Mesendoderm (in vitro differentiated cells): ENCODE data around the gene BAMBI.

Experiments used
- DNase-seq: peaks from one replicate; pipeline ENCODE4 v3.0.0; 2013
- H2AK5ac ChIP-seq: 2 replicates; pipeline ENCODE4 v1.6.1; 2013; ENCODE audit warnings: low read length, inconsistent platforms
- H2BK120ac ChIP-seq: 2 replicates; pipeline ENCODE4 v1.6.1; 2013; ENCODE audit warnings: low read depth, mild to moderate bottlenecking, low read length, moderate library complexity, mixed read lengths
- H2BK15ac ChIP-seq: replicated peaks from 2 replicates; pipeline ENCODE4 v1.6.1; 2013; ENCODE audit warnings: low read depth, mild to moderate bottlenecking, moderate library complexity
- H2BK5ac ChIP-seq: 2 replicates; pipeline ENCODE4 v1.6.1; 2013; ENCODE audit warnings: low read length, inconsistent platforms
- H3K18ac ChIP-seq: 2 replicates; pipeline ENCODE4 v1.6.1; 2013; ENCODE audit warnings: mild to moderate bottlenecking, low read length, mixed read lengths
- H3K23ac ChIP-seq: one replicate; pipeline ENCODE4 v1.6.1; 2013; ENCODE audit warnings: low read length
- H3K27ac ChIP-seq: 2 replicates; pipeline ENCODE4 v1.5.1; 2013; ENCODE audit warnings: low read depth, mild to moderate bottlenecking, inconsistent platforms, low read length, moderate library complexity
- H3K27me3 ChIP-seq: 2 replicates; pipeline ENCODE4 v1.6.1; 2013; ENCODE audit warnings: low read length, control low read depth, mild to moderate bottlenecking, inconsistent platforms; ENCODE audit not compliant: insufficient read depth, poor library complexity
- H3K36me3 ChIP-seq: 2 replicates; pipeline ENCODE4 v1.6.1; 2013; ENCODE audit warnings: low read length, inconsistent platforms; ENCODE audit not compliant: control insufficient read depth, insufficient read depth
- H3K4ac ChIP-seq: one replicate; pipeline ENCODE4 v1.6.1; 2013; ENCODE audit warnings: low read depth, mild to moderate bottlenecking, low read length, moderate library complexity
- H3K4me1 ChIP-seq: 2 replicates; pipeline ENCODE4 v1.6.1; 2013; ENCODE audit warnings: low read depth, low read length, inconsistent platforms; ENCODE audit not compliant: control insufficient read depth
- H3K4me2 ChIP-seq: 2 replicates; pipeline ENCODE4 v1.6.1; 2013; ENCODE audit warnings: low read length
- H3K4me3 ChIP-seq: 2 replicates; pipeline ENCODE4 v1.5.1; 2013; ENCODE audit warnings: mild to moderate bottlenecking, low read length
- H3K56ac ChIP-seq: one replicate; pipeline ENCODE4 v1.6.1; 2013; ENCODE audit warnings: low read length
- H3K79me1 ChIP-seq: 2 replicates; pipeline ENCODE4 v1.6.1; 2013; ENCODE audit warnings: low read length, inconsistent platforms
- H3K79me2 ChIP-seq: 2 replicates; pipeline ENCODE4 v1.6.1; 2013; ENCODE audit warnings: mild to moderate bottlenecking, low read length; ENCODE audit not compliant: control insufficient read depth, insufficient read depth
- H3K9ac ChIP-seq: 2 replicates; pipeline ENCODE4 v1.6.1; 2013; ENCODE audit warnings: low read length, inconsistent platforms
- H4K5ac ChIP-seq: one replicate; pipeline ENCODE4 v1.6.1; 2013; ENCODE audit warnings: low read length
- H4K8ac ChIP-seq: one replicate; pipeline ENCODE4 v1.6.1; 2013; ENCODE audit warnings: low read depth, mild to moderate bottlenecking, control low read depth, low read length, moderate library complexity
- WGBS: extraction: QIAGEN DNeasy Blood & Tissue Kit; methylation state at CpG from one replicate; pipeline ENCODE4 v1.1.7; 2013; ENCODE audit warnings: low lambda C conversion rate, missing lambda C conversion rate; ENCODE audit not compliant: insufficient coverage; ENCODE audit errors: extremely low coverage; 5-methylcytosine and 5-hydroxymethylcytosine counted together

BAMBI gene

DNA sequence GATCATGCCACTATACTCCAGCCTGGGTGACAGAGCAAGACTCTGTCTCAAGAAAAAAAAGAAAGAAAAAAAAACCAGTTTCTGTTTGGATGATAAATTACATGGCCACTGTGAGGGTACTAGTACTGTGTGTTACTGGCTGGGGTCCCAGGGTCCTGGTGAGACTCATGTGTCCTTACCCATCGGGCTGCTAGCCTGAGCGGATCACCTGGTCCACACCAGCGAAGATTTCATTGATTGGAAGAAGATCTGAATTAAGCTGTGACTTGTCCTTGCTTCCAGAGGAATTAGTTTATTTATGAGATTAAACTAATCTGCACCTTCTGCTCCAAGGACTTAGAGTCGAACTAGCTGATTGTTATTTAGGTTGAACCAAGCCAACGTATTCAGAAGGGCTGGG lies 40.0 kb upstream of the BAMBI start:
- H2BK120ac ChIP-seq, result no peak overlapping the region
- H3K4me1 ChIP-seq, result no peaks in the 10 kb centered on the region
- H3K36me3 ChIP-seq, result no peaks in the 10 kb centered on the region
- no peak overlapping the region for H2BK5ac ChIP-seq
- no peak overlapping the region for H3K23ac ChIP-seq
- no peaks in the 10 kb centered on the region for H3K27me3 ChIP-seq
- H3K79me2 ChIP-seq, result no peaks in the 10 kb centered on the region
- no CpG with 5 or more reads among the region's 5 CpGs for WGBS
- H2AK5ac ChIP-seq, result no peak overlapping the region
- H4K5ac ChIP-seq, result no peak overlapping the region
- no peak overlapping the region for H3K4me3 ChIP-seq
- no peak overlapping the region for H3K4ac ChIP-seq
- H3K9ac ChIP-seq, result no peak overlapping the region
- no peak overlapping the region for H4K8ac ChIP-seq
- no peak overlapping the region for H3K18ac ChIP-seq
- no peak for DNase-seq
- H2BK15ac ChIP-seq, result no peak overlapping the region
- no peak overlapping the region for H3K4me2 ChIP-seq
- no peak overlapping the region for H3K27ac ChIP-seq
- no peak overlapping the region for H3K56ac ChIP-seq
- H3K79me1 ChIP-seq, result no peaks in the 10 kb centered on the region

GRCh38 chr10:28638392-28638791 lies 38.9 kb upstream of the BAMBI start:
- no peak overlapping the region for H3K18ac ChIP-seq
- no peak overlapping the region for H2BK15ac ChIP-seq
- H2AK5ac ChIP-seq, result no peak overlapping the region
- H3K79me2 ChIP-seq, result no peaks in the 10 kb centered on the region
- H3K4me3 ChIP-seq, result no peak overlapping the region
- H3K4me1 ChIP-seq, result no peaks in the 10 kb centered on the region
- no peak overlapping the region for H3K4me2 ChIP-seq
- H3K27ac ChIP-seq, result no peak overlapping the region
- no peak for DNase-seq
- H3K4ac ChIP-seq, result no peak overlapping the region
- H3K36me3 ChIP-seq, result no peaks in the 10 kb centered on the region
- H3K23ac ChIP-seq, result no peak overlapping the region
- no peak overlapping the region for H3K56ac ChIP-seq
- no peak overlapping the region for H2BK5ac ChIP-seq
- no peaks in the 10 kb centered on the region for H3K79me1 ChIP-seq
- no peak overlapping the region for H3K9ac ChIP-seq
- H2BK120ac ChIP-seq, result no peak overlapping the region
- H4K8ac ChIP-seq, result no peak overlapping the region
- H4K5ac ChIP-seq, result no peak overlapping the region
- H3K27me3 ChIP-seq, result no peaks in the 10 kb centered on the region

DNA sequence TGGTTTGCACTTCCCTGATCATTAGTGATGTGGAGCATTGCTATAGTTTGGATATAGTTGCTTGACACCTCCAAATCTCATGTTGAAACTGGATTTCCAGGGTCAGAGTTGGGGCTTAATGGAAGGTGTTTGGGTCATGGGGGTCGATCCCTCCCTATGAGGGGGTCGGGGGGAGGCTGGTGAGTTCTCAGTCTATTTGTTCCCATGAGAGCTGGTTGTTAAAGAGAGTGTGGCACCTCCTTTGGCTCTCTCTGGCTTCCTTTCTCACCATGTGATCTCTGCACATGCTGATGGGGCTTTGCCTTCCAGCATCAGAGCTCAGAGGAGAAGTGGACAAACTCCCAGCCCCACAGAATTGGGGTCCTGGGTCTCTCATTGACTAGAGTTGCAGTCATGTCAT lies 36.8 kb upstream of the BAMBI start:
- H3K56ac ChIP-seq, result no peak overlapping the region
- no peaks in the 10 kb centered on the region for H3K36me3 ChIP-seq
- H2AK5ac ChIP-seq, result no peak overlapping the region
- no peak overlapping the region for H4K5ac ChIP-seq
- no peaks in the 10 kb centered on the region for H3K79me2 ChIP-seq
- H3K79me1 ChIP-seq, result no peaks in the 10 kb centered on the region
- H3K4me2 ChIP-seq, result no peak overlapping the region
- H3K9ac ChIP-seq, result no peak overlapping the region
- H3K27me3 ChIP-seq, result no peaks in the 10 kb centered on the region
- H2BK15ac ChIP-seq, result no peak overlapping the region
- DNase-seq, result no peak
- no peak overlapping the region for H2BK120ac ChIP-seq
- no peak overlapping the region for H3K18ac ChIP-seq
- no peak overlapping the region for H2BK5ac ChIP-seq
- no peak overlapping the region for H3K23ac ChIP-seq
- H3K4me3 ChIP-seq, result no peak overlapping the region
- H3K4ac ChIP-seq, result no peak overlapping the region
- H3K4me1 ChIP-seq, result no peaks in the 10 kb centered on the region
- H3K27ac ChIP-seq, result no peak overlapping the region
- no peak overlapping the region for H4K8ac ChIP-seq
- no CpG with 5 or more reads among the region's 2 CpGs for WGBS

GRCh38 chr10:28644647-28645046 lies 32.7 kb upstream of the BAMBI start:
- Histone ChIP-seq H3K4me1 (no peaks in the 10 kb centered on the region), H3K27ac (no peak overlapping the region), H2BK120ac (no peak overlapping the region), H3K79me1 (no peaks in the 10 kb centered on the region), H2BK15ac (no peak overlapping the region), H3K23ac (no peak overlapping the region), H4K8ac (no peak overlapping the region), H3K4me2 (no peak overlapping the region), H4K5ac (no peak overlapping the region), H3K4me3 (no peak overlapping the region), H3K79me2 (no peaks in the 10 kb centered on the region), H2AK5ac (no peak overlapping the region), H3K4ac (no peak overlapping the region), H3K27me3 (no peaks in the 10 kb centered on the region), H3K36me3 (no peaks in the 10 kb centered on the region), H3K9ac (no peak overlapping the region), H2BK5ac (no peak overlapping the region), H3K18ac (no peak overlapping the region), H3K56ac (no peak overlapping the region)
- no peak for DNase-seq
- WGBS, result no CpG with 5 or more reads among the region's 5 CpGs

DNA sequence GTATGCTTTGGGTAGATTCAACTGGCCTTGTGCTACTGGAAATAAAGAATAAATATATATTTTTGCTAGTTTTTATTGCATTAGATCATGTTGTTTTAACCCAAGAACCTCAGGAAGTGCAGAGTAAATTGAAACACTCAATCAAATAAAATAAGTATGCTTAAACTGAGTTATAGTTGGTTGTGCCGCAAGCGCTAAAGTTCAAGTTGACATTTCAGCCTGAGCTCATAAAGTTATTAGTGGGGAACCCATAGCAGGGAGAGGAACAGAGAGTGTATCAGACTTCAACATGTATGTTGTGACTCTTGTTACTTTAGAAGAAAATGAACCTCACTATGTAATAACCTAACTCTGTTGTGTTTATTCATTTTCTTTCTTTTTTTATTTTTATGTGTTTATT lies 25.2 kb upstream of the BAMBI start:
- no peak overlapping the region for H3K4me2 ChIP-seq
- no peak overlapping the region for H2AK5ac ChIP-seq
- H4K8ac ChIP-seq, result no peak overlapping the region
- WGBS, result no CpG with 5 or more reads among the region's 2 CpGs
- no peak overlapping the region for H2BK15ac ChIP-seq
- no peak overlapping the region for H3K27ac ChIP-seq
- no peak overlapping the region for H4K5ac ChIP-seq
- no peak overlapping the region for H3K56ac ChIP-seq
- no peak overlapping the region for H3K4ac ChIP-seq
- H3K4me3 ChIP-seq, result no peak overlapping the region
- no peak overlapping the region for H3K18ac ChIP-seq
- H2BK120ac ChIP-seq, result no peak overlapping the region
- no peaks in the 10 kb centered on the region for H3K79me1 ChIP-seq
- no peak overlapping the region for H3K9ac ChIP-seq
- no peaks in the 10 kb centered on the region for H3K27me3 ChIP-seq
- DNase-seq, result no peak
- no peak overlapping the region for H3K23ac ChIP-seq
- H3K79me2 ChIP-seq, result no peaks in the 10 kb centered on the region
- H3K36me3 ChIP-seq, result no peaks in the 10 kb centered on the region
- H3K4me1 ChIP-seq, result no peaks in the 10 kb centered on the region
- H2BK5ac ChIP-seq, result no peak overlapping the region

- H2AK5ac ChIP-seq, result no peak overlapping the region
- DNase-seq, result peak; percentile 45
- no peak overlapping the region for H2BK5ac ChIP-seq
- H3K4ac ChIP-seq, result no peak overlapping the region
- H4K5ac ChIP-seq, result no peak overlapping the region
- H3K4me3 ChIP-seq, result no peak overlapping the region
- no peak overlapping the region for H2BK15ac ChIP-seq
- H3K23ac ChIP-seq, result no peak overlapping the region
- no peak overlapping the region for H3K18ac ChIP-seq
- no peak overlapping the region for H4K8ac ChIP-seq
- no peak overlapping the region for H3K56ac ChIP-seq
- H2BK120ac ChIP-seq, result no peak overlapping the region
- no peak overlapping the region for H3K27ac ChIP-seq
- H3K79me2 ChIP-seq, result no peaks in the 10 kb centered on the region
- no peaks in the 10 kb centered on the region for H3K36me3 ChIP-seq
- no peaks in the 10 kb centered on the region for H3K4me1 ChIP-seq
- no peak overlapping the region for H3K9ac ChIP-seq
- H3K4me2 ChIP-seq, result no peak overlapping the region
- H3K27me3 ChIP-seq, result no peaks in the 10 kb centered on the region
- H3K79me1 ChIP-seq, result no peaks in the 10 kb centered on the region
- no CpG with 5 or more reads among the region's 5 CpGs for WGBS
Measured at GRCh38 chr10:28652703-28653102, 24.6 kb upstream of the BAMBI start.
